Measurements from ENCODE around the gene TAL1. TPM values are rescaled to one million over a fixed set of nuclear protein-coding genes. Genes with fewer than 3 reads are reported as not detected.

The TAL1 gene
- total and polyA plus RNA-seq, 2 donors (not counting 3 experiments of a cell fraction or from before 2014, with no cell fraction given): 36.7 to 52.4 TPM

DNA sequence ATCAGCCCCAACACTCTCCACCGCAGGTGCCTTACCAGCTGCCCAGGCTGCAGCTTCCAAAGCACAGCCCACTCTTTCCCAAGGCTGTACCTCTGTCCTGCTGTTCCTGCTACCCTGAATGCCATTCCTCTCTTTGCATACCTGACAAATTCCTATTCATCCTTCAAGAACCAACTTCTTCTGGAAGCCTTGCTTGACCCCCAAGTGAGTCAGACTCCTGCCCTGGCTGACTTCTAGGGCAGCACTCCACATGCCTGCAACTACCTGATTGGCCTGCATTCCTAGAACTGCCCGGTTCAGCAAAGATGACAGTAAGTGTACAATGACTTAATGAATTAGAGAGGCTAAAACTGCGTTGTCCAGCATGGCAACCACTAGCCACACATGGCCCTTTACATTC lies 21.4 kb downstream of the TAL1 start:
- H2AFZ ChIP-seq (ENCODE audit: low read depth, low read length): no peak overlapping the region
- no TSS peak for BruUV-seq (replicated peaks)
- peaks cover 51% of the 10 kb centered on the region for H3K4me1 ChIP-seq (ENCODE audit: control insufficient read depth, extremely low read depth, insufficient read depth, low read length)
- peak; percentile 24 for DNase-seq (ENCODE audit: low read depth, low spot score)
- ChIA-PET POLR2A (no interaction called here), CTCF (interaction anchor here (0.9 to 4.6 kb wide), 7 partner anchors 8 to 52 kb away, joined by 3 to 34 read pairs (median 5); no protein-coding TSS in a partner anchor)
- no peaks in the 10 kb centered on the region for H3K36me3 ChIP-seq (ENCODE audit: control insufficient read depth in 2 of 2, extremely low read depth in 1 of 2, insufficient read depth in 2 of 2, low read length in 2 of 2)
- intact Hi-C loops (cut with micrococcal nuclease): no loop called here
- H3K4me2 ChIP-seq (ENCODE audit: insufficient read depth, low read length): no peak overlapping the region
- dilution Hi-C loops (cut with MboI; ENCODE audit: extremely low pct_ligation_motif_present, low sequenced_read_pairs): no loop called here
- no peaks in the 10 kb centered on the region for H4K20me1 ChIP-seq (replicated peaks; ENCODE audit: control insufficient read depth, extremely low read depth, insufficient read depth, low read length)
- no peaks in the 10 kb centered on the region for H3K79me2 ChIP-seq (ENCODE audit: control insufficient read depth, insufficient read depth, low read length)
- H3K27ac ChIP-seq (ENCODE audit: insufficient read depth, low read depth, low read length): no peak overlapping the region
- no peaks in the 10 kb centered on the region for H3K9me1 ChIP-seq (replicated peaks; ENCODE audit: control insufficient read depth, extremely low read depth, insufficient read depth, low read length)
- TF ChIP-seq POLR2AphosphoS5 (IDR thresholded peaks at IDR 0.05; ENCODE audit: insufficient read depth, low read depth, low read length): no peak
- TF ChIP-seq, protein P1, sequence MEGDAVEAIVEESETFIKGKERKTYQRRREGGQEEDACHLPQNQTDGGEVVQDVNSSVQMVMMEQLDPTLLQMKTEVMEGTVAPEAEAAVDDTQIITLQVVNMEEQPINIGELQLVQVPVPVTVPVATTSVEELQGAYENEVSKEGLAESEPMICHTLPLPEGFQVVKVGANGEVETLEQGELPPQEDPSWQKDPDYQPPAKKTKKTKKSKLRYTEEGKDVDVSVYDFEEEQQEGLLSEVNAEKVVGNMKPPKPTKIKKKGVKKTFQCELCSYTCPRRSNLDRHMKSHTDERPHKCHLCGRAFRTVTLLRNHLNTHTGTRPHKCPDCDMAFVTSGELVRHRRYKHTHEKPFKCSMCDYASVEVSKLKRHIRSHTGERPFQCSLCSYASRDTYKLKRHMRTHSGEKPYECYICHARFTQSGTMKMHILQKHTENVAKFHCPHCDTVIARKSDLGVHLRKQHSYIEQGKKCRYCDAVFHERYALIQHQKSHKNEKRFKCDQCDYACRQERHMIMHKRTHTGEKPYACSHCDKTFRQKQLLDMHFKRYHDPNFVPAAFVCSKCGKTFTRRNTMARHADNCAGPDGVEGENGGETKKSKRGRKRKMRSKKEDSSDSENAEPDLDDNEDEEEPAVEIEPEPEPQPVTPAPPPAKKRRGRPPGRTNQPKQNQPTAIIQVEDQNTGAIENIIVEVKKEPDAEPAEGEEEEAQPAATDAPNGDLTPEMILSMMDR (IDR thresholded peaks at IDR 0.05; ENCODE audit: extremely low read depth in 1 of 2, insufficient read depth in 1 of 2, low read depth in 1 of 2, low read length in 2 of 2): no peak
- no peak for TF ChIP-seq MYC (IDR thresholded peaks at IDR 0.05; ENCODE audit: low read depth, low read length)
- no peak for TF ChIP-seq POLR2A (IDR thresholded peaks at IDR 0.05; ENCODE audit: low read depth, low read length)
- no peak for TF ChIP-seq GATA2 (IDR thresholded peaks at IDR 0.05; ENCODE audit: insufficient read depth, insufficient read length, low read depth, low read length)
- TF ChIP-seq, protein P2, sequence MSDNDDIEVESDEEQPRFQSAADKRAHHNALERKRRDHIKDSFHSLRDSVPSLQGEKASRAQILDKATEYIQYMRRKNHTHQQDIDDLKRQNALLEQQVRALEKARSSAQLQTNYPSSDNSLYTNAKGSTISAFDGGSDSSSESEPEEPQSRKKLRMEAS (IDR thresholded peaks at IDR 0.05; ENCODE audit: insufficient read depth, insufficient read length): no peak
- TF ChIP-seq FOS (IDR thresholded peaks at IDR 0.05; ENCODE audit: borderline replicate concordance, insufficient read depth, low read length): no peak
- TF ChIP-seq JUN (IDR thresholded peaks at IDR 0.05; ENCODE audit: borderline replicate concordance, insufficient read depth, insufficient read length, low read depth): no peak
- no peak for TF ChIP-seq EZH2 (IDR thresholded peaks at IDR 0.05; ENCODE audit: borderline replicate concordance, low read depth, low read length, severe bottlenecking)
- H3K27me3 ChIP-seq (ENCODE audit: control insufficient read depth in 2 of 2, insufficient read depth in 2 of 2, low read length in 2 of 2): no peaks in the 10 kb centered on the region
- no peak for FAIRE-seq
- H3K9ac ChIP-seq (replicated peaks; ENCODE audit: extremely low read depth, insufficient read depth, low read length): no peak overlapping the region
- H3K4me3 ChIP-seq (replicated peaks in 1 of 3; ENCODE audit: insufficient read depth in 1 of 3, low read depth in 1 of 3, low read length in 3 of 3): no peak overlapping the region
- no peaks in the 10 kb centered on the region for H3K9me3 ChIP-seq (replicated peaks; ENCODE audit: control insufficient read depth, insufficient read depth, low read length)
